ENCODE results near the gene PLEKHG5.

Gene PLEKHG5

GRCh38 chr1:6475381-6476133, 15.9 kb downstream of the PLEKHG5 start:
- peak; percentile 45 for DNase-seq

GRCh38 chr1:6474815-6475282, 16.6 kb downstream of the PLEKHG5 start:
- DNase-seq: no peak

DNA sequence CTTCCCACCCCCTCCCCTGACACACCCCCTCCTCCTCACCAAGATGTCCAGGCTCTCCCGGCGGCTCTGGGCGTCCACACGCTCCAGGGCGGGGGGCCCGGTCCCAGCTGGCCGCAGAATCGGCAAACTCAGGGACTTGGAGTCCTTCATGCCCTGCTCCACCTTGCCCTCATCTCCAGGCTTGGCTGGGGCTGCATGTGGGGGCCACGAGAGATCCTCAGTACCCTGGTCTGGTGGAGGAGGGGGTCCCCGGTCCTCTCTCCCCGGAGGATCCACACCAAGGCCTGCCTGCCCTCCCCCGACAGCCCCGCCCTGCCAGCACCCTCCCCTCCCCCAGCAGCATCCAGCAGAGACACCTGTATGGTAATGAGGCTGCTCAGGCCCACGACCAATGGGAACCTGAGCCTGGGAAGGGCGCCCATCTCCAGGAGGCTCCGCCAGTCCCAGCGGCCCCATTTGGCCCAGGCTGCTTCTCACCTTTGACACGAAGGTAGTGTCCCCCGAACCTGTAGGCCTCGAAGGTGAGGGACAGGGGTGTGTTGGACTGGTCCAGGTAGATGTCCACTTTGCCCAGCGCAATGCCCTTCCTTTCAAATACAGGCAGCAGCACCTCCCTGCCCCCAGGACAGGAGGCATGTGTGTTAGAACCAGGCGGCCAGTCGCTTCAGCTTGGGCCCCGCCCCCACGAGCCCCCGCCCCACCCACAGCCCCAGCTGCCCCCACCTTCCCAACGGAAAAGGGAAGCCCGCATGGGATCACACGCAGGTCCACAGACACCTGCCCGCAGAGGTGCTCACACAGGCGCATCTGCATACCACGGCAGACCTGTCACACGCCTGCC, 17.3 kb downstream of the PLEKHG5 start:
- peak; percentile 87 for DNase-seq

DNA sequence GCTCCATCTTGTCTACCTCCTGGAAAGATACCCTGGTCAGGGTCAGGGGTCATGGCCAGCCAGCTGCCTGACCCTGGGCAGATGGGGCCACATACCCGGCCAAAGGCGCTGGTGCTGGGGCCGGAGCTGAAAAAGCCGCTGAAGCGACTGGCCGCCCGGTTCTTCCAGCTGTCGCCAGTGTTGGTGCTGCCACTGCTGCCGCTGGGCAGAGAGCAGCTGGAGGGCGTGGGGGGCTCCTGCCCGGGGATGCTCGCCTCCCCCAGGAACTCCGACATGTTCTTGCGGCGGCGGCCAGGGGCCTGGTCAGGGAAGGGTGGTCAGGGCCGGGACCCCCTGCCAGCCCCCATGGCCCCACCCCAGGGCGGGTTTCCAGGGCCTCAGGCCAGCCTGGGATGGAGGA, 18.3 kb downstream of the PLEKHG5 start:
- DNase-seq: no peak

DNA sequence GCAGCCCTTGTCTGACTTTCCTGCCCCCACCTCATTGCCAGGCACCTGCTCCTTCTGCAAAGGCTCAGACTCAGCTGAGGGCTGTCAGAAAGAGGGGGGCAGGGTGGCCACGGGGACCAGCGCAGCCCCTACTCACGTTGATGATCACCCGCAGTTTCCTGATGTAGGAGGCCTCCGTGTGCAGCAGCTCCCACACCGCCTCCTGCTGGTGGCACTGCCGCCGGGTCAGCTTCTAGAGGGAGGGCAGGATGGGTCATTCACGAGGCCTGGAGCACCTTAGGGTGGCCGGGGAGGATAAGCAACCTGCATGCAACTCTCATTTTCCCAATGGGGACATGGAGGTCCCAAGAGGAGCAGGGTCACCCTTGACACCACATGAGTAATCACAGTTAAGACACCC, 19.1 kb downstream of the PLEKHG5 start:
- no peak for DNase-seq

- DNase-seq: no peak
These were observed 19.5 kb downstream of the PLEKHG5 start for GRCh38 chr1:6471970-6472368.

GRCh38 chr1:6471086-6471969, 20.1 kb downstream of the PLEKHG5 start:
- no peak for DNase-seq

- DNase-seq: no peak
These were observed 21.1 kb downstream of the PLEKHG5 start for GRCh38 chr1:6470132-6471085.

DNA sequence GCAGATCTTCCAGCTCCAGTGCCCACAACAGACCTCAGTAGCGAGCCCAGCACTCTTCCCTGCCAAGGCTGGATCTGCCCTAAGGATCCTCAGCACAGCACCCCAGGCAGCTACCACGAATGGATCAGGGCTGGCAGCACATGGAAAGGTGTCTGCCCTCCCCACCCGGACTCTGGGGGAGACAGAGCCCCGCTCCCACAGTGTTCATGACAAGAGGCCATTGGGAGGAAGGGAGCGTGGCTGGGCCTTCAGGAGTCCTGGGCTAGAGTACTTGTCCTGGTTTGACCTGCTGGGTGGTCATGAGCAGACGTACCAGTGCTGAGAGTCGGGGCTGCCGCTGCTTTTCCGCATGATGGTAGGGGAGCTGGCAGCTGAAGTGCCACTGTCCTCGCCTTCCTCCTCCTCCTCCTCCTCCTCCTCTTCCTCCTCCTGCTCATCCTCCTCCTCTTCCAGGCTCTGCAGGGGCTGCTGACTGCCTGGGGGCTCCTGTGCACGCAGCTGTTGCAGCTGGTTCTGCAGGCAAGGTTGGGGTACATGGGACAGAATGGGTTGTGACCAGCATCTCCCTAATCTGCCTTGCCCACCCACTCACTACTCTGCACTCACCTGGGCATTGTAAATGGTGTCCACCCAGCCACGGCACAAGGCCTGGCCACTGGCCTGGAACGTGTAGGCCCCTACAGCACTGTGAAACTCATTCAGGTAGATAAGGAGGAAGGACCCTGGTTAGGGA, 22.6 kb downstream of the PLEKHG5 start:
- DNase-seq: no peak

- DNase-seq: no peak
These were observed 23.5 kb downstream of the PLEKHG5 start for GRCh38 chr1:6467744-6468688.

- DNase-seq: no peak
These were observed 24.2 kb downstream of the PLEKHG5 start for GRCh38 chr1:6467224-6467623.

GRCh38 chr1:6466751-6467150, 24.7 kb downstream of the PLEKHG5 start:
- no peak for DNase-seq

DNA sequence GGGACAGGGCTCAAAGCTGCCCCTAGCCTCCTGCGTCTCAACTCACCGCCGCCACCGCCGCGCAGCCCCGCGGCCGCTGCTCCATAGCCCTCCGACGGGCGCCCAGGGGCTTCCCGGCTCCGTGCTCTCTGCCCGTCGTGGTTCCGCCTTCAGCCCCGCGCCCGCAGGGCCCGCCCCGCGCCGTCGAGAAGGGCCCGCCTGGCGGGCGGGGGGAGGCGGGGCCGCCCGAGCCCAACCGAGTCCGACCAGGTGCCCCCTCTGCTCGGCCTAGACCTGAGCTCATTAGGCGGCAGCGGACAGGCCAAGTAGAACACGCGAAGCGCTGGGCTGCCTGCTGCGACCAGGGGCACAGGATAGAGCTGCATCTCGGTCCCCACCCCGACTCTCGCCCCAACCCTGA, 25.4 kb downstream of the PLEKHG5 start, which contains the start of gene TNFRSF25:
Gene TNFRSF25 (minus strand): TSS at position 151 of the 400 bp plus-strand sequence. CDS start 66 bp downstream, at position 85.
- DNase-seq: no peak

- no peak for DNase-seq
These were observed 25.9 kb downstream of the PLEKHG5 start for GRCh38 chr1:6465461-6466005.

DNA sequence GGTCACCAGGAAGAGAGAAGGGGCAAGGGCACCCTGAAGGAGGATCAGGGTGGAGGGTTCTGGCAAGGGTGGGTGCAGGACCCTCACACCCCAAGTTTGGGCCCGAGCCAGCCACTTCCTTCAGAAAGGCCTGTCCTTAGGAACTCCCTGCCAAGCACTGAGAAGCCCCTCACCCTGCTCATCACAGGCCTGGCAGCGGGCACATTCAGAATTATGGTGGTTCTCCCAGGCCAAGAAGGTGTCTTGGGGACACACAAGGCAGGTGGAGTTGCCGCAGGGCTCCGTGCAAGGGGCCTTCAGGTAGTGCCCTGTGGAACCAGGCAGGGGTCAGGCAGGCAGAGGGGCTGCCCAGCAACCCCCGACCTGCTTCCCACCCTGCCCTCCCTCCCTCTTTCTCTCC, 26.6 kb downstream of the PLEKHG5 start:
- no peak for DNase-seq

GRCh38 chr1:6464514-6464836, 27.0 kb downstream of the PLEKHG5 start:
- DNase-seq: no peak

DNA sequence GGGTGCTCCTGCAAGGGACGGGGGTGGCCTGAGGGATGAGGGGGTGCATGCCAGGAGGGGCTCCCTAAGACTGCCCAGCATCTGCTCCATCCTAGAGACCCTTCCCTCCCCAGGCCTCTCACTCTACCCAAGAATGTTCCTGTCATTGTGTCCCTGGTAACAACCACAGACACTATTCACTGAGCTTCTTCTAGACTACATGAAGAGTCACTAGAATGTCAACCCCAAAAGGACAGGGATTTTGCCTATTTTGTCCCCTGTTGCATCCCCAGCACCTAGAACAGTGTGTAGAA, 28.4 kb downstream of the PLEKHG5 start:
- DNase-seq: no peak

- no peak for DNase-seq
These were observed 28.9 kb downstream of the PLEKHG5 start for GRCh38 chr1:6462412-6463119.

Data from NCI-H1436 (cell line).